Measurements from ENCODE around the gene SLC43A1. TPM values are rescaled to one million over a fixed set of nuclear protein-coding genes. Genes with fewer than 3 reads are reported as not detected.

The SLC43A1 gene
- total RNA-seq, 1 donor from 2014 or later = 1.00 TPM

DNA sequence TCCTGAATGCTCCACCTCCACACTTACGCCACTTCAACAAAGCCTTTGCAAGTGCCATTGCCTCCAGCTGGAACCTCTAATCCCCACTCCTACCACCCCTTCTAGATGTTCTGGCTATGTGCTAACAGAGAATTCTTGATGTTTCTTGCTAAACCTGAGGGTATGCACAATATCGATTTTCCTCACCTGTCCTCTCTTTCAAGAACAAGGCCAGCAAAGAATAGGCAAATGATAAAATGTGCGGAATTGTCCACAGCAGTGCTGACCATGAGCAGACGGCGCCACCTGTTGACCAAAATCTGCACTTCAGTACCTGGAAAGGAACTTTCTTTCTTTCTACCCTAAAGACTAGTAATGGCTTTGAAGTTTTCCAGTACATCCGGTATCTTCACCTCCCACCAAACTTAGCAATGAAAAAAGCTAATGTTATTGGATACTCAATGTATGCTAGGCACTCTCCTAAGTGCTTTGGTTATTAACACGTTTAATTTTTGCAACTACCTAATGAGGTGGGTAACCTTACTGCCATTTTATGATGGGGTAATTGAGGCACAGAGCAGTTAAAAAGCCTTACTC, 11.6 kb upstream of the SLC43A1 start:
- ATAC-seq = no peak

DNA sequence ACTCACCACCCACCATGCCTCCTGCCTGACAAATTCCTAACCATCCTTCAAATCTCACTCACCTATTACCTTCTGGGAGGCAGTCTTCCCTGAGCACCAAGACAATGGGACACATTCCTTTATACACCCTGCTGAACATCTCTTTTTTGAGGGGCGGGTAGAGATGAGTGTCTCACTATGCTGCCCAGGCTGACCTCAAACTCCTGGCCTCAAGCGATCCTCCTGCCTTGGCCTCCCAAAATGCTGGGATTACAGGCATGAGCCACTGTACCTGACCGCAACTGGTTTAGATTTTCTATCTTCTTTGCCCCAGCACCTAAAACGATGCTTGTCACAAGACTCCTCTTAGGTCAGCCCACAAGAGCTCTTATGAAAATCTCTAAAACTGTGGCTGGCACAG, 7.9 kb upstream of the SLC43A1 start:
- no peak for ATAC-seq

DNA sequence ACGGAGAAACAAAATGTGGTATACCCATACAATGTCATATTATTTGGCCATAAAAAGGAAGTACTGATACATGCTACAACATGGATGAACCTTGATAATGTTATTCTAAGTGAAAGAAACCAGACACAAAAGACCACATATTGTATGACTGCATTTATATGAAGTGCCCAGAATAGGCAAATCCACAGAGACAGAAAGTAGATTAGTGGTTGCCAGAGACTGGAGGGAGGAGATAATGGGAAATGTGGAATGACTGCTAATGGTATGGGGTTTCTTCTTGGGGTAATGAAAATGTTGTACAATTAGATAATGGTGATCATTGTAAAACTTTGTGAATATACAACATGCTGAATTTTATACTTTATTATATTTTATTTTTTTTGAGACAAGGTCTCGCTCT, 5.6 kb upstream of the SLC43A1 start:
- no peak for ATAC-seq

DNA sequence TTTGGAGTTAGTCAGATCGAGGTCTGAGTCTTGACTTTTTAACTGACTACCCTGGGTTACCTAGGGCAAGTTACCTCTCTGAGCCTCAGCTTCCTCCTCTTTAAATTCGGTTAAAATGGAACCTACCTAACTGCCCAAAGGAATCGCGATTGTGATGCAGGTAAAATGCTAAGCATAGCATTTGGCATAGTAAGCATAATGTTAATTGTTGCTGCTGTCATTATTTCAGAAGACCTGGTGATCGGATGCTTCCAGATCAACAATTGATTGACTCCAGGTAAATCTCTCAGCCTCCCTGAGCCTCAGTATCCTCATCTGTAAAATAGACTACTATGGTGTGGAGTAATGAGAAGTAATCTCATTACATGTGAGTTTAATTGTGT, 550 bp upstream of the SLC43A1 start:
- no peak for ATAC-seq

DNA sequence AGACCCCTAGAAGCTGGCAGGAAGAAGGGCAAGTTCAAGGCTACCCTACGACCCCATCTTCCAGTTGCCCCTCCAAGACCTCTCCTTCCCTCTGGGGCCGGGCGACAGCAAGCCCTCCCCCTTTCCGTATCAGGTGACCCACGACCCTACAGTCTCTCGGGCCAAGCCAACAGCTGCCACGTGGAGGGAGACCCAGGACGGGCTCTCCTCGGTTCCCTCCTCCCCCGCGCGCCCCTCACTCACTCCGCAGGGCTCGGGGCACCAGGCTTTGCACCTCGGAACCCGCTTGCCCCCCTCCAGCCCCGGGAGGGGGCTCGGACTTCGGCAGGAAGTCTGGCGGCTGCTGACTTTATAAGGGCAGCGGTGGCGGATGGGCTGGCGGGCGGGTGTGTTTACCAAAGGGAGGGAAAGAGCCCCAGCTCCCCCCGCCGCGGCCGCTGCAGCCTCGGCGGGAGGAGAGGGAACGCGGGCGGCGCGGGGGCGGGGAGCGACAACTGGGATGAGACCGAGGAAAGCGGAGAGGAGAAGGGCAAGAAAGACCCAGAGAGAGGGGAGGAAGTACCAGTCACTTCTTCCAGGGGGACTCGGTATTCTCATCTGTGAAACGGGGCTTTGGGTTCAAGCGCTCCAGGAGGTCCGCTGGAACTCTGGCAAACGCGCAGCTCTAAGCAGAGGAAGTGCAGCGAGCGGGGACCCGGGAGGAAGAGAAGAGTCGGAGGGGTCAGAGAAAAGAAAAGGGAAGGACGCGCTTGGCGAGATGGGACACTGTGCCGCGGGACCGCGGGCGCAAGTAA, 767 bp downstream of the SLC43A1 start:
- ATAC-seq = peak; percentile 24

DNA sequence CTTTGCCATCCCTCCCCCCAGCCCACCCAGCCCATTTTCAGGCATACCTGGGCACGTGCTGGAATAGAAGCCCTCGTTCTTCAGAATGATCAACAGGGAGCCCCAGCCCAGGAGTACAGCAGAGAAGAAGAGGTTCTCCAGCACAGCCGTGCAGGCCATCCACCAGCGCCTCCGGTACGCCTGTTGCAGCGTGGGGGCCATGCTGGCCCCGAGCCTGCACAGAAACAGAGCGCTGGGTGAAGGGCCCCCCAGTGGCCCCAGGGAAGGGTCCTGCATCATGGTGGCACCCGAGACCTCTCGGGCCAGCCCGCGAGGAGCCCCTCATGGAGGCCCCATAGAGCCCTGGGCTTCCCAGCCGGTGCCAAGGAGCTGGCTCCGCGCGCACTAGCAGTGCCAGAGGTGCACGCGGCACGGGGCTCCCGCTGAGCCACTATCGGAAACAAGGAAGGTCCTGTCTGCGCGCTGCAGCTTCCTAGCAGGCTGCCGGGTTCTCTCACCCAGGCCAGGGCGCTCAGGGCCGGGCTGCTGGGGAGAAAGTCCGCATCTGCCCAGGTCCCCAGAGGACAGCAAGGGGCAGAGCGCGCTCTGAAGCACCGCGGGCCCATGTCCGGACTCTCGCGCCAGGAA, 1.5 kb downstream of the SLC43A1 start:
- ATAC-seq = peak; percentile 47

DNA sequence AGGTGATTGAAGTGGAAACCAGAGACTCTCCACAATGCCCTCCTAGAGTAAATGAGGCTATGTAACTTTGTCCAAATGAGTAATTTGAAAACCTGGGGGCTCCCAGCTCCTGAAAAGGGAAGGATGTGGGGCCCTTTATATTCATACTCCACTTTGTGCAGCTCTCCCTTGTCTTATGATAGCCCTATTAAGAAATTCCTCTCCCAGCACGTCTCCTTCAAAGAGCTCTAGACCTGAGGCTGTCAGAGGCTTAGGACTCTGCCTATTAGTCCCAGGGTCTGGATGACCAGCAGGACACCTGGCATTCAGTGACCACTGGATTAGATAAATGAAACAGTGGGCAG, 2.1 kb downstream of the SLC43A1 start:
- ATAC-seq = no peak

DNA sequence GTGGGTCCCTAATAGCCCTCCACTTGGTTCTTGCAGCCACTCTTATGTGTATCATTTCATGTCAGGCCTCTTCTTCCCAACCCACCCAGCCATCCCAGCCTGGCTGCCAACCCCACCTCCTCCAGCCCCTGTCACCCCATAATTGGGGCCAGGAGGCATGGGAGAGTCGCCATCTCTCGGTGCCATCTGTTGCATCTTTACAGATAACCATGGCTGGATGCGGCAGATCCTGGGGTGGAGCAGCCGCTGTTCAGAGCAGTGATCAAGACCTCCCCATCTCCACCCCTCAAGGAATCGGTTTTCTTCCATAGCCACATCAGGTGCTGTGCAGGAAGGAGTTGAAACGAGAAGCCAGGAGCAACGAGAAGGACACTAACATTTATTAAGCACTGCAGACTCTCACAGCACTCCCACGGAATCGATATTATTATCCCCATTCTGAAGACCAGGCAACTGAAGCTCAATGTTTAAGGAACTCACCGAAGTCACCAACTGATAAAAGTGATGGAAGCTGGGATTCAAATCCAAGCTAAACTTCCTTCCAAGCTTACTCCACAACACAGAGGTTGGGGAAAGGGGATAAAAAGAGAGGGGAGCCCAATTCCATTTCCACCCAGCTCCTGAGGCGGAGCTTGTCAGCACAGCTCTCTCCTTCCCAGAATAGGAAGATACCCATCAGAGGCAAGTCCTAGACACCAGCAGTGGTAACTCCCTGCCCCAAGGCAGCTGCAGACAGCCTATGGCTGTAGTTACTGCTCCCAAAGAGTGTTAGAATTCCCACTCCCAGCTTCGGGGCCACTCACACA, 2.7 kb downstream of the SLC43A1 start:
- no peak for ATAC-seq

DNA sequence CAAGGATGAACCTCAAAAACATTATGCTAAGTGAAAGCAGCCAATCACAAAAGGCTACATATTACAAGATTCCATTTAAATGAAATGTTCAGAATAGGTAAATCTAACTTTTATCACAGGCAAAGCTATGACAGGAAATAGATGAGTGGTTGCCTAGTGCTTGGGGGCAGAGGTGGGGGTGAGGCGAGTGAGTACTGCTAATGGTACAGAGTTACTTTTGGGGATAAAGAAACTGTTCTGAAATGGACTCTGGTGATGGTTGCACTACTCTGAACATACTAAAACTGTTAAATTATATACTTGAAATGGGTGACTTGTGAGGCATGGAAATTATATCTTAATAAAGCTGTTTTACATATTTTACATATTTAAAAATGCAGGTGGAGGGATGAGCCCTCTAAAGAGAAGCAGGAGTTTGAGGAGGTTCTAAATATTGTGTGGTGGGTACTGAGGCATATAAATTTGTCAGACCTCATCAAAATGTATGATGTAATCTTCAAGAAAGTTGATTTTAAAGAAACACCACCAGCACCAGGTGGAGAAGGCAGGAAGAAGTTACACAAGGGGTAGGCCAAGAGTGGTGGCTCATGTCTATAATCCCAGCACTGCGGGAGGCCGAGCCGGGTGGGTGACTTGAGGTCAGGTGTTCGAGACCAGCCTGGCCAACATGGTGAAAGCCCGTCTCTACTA, 3.6 kb downstream of the SLC43A1 start:
- no peak for ATAC-seq

DNA sequence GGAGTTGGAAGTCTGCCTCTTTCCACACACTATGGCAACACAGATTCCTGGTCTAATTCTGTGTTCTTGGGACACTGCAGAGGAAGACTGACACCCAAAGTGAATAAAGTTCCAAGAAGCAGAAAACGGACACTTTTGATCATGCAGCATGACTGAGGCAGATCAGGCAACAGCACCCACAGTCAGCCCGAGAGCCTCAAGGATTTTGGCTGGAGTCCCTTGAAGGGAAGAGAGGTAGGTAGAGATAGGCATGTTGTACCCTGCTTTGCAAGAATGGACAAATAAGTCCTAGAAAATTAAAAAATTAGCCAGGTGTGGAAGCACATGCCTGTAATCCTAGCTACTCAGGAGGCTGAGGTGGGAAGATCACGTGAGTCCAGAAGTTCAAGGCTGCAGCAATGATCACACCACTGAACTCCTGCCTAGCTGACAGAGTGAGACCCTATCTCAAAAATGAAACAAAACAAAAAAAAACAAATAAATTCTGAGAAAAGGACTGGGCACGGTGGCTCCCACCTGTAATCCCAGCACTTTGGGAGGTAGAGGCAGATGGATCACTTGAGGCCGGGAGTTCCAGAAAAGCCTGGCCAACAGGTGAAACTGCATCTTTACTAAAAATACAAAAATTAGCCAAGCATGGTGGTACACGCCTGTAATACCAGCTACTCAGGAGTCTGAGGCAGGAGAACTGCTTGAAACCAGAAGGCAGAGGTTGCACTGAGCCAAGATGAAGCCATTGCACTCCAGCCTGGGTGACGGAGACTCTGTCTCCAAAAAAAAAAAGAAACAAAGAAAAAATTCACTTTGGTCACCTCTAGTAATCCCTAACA, 6.9 kb downstream of the SLC43A1 start:
- ATAC-seq = no peak

DNA sequence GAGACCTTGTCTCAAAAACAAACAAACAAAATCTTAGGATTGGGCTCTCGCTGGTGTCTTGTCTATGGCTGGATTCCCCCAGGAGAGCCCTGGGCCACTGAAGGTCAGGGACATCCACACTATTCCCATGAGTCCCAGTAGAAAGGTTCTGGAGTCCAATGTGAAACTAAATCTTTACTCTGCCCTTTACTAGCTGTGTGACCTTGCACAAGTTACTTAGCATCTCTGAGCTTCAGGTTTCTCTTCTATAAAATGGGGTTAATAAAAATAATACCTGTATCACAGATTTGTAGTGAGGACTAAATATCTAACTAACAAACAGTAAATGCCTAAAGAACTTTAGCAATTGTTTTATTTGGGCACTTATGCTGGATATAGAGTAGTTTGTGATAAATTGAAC, 9.0 kb downstream of the SLC43A1 start:
- no peak for ATAC-seq

DNA sequence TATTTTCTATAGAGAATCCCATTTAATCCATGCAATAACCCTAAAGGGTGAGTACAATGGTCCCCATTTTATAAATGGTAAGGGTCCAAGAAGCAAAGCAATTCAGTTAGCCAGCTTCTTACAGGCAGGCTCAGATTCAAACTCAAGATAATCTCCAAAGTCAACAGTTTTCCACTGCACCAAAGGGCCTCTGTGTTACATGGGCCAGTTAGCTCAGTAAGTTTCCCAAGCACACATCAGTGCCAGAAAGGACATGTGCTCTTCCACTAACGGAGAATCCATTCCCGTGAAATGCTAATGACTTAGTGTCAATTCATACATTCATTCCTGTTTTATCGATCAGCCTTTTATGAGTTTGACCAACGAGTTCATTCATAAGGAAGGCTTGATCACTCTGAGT, 11.0 kb downstream of the SLC43A1 start:
- no peak for ATAC-seq

DNA sequence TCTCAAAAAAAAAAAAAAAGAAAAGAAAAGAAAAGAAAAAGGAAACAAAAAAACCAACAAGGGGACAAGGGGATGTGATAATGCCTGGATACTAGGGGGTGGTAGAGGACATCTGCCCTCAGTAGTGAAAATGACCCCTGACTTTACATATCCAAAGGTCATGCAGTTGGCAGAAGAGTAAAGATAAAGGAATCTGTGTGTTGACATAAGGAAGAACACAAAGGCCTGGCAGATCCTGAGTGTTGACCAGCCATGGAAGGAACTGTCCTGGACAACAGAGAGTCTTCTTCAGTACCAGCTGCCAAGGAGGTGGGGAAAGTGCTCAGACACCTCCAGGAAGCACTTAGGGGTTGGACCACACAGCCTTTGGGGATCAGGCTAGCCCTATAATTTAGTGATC, 12.6 kb downstream of the SLC43A1 start:
- ATAC-seq = no peak

DNA sequence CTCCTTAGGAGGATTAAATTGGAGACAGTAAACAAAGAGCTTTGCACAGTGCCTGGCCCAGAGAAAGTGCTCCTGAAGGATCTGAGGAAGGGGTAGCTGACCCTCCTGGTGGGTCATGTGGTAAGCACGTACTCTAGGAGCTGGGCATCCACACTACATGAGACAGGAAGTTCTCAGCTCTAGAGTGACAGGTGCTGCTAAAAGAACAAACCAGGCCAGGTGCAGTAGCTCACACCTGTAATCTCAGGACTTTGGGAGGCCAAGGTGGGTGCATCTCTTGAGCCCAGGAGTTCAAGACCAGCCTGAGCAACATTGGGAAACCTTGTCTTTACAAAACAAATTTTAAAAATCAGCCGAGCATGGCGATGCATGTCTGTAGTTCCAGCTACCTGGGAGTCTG, 13.1 kb downstream of the SLC43A1 start:
- ATAC-seq = no peak

DNA sequence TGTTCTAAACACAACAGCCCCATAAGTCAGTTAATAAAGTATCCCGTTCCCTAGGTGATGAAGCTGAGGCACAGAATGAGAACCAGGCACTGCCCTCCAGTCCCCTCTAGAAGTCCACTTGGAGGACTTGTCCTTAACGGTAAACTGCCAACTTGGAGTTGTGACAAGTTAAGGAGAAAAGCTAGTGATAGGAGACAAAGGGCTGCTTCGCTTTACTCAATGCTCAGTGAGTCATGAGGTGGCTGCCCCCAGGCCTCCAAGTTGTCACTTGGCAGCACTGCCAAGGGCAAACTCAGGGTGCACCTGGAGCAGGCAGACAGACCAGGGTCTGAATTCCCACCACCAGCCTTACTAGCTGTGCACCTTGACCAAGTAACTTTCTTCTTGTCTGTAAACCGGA, 13.5 kb downstream of the SLC43A1 start:
- ATAC-seq = no peak

DNA sequence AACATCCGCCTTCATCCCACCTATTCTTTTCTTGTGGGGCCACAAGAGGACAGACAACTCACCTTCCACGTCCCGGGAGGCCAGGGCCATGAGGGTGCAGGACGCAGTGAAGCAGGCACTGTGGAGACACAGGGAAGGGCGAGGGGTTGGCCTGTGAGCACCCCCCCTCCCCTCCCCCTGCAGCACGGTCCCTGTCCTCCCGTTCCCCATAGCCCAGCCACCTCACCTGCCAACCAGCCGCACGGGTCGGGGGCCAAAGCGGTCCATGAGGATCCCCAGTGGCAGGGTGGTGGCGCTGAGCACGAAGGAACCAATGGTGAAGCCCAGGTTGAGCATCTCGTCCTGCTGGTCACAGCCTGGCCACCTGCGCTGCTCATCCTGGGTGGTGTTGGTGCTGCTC, 14.6 kb downstream of the SLC43A1 start:
- no peak for ATAC-seq

DNA sequence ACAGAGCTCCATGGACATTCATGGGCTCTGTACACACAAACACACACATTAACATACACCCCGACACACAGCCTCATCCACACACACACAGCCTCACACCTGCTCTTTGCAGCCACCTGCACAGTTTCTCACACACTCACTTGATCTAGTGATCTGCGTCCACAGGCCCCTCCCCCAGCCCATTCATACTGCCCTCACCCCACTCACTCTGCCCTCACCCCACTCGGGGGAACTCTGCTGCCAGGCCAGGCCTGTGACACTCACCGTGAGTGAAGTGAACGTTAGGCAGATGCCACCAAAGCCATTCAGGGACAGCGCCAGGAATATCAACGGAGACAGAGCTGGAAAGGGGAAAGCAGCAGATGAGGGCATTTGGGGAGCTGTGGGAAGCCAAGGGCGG, 15.0 kb downstream of the SLC43A1 start:
- no peak for ATAC-seq

DNA sequence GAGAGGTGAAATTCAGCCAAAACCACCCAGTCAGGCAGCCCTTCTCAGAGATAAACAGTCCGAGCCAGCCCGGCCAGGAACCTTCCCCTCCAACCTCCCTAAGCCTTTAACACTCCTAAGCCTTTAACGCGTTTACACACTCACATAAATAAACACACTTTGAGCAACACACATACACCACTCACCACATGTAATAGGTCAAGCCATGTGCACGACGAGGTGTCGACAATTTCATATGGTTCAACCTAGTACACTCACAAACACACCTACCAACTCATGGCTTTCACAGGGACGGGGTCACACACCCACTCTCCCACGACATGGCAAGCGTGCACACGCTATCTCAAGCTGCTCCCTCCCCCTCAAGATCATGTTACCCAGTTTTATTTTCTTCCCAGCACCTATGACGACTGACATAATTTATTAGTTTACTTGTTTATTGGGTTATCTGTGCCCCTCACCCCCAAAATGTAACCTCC, 15.5 kb downstream of the SLC43A1 start:
- ATAC-seq = no peak

DNA sequence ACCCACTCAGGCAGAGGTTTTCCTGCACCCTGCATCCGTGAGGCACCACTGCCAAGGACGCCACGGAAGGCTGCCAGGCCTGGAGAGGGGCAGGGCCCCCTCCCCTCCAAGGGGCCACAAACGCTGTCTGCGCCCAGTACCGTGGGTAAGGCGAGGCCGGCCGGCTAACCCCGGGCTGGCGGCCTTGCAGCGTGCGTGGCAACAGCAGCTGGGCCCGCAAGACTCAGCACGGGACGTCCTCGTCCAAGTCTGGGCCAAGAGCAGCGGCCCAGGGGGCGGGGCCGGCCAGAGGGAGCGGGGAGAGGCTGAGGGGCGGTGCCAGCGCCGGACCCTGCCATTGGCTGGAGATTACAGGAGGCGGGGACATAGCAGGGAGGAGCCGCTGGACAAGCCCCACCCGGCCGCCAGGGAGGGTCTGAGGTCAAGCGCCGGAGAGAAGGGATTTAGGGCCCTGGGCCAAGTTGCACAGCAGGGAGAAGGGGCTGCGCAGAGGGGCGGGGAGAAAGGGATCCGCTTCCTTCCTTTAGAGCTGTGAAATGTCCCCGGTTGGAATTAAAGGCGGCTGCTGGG, 16.0 kb downstream of the SLC43A1 start:
- ATAC-seq = peak; percentile 94

DNA sequence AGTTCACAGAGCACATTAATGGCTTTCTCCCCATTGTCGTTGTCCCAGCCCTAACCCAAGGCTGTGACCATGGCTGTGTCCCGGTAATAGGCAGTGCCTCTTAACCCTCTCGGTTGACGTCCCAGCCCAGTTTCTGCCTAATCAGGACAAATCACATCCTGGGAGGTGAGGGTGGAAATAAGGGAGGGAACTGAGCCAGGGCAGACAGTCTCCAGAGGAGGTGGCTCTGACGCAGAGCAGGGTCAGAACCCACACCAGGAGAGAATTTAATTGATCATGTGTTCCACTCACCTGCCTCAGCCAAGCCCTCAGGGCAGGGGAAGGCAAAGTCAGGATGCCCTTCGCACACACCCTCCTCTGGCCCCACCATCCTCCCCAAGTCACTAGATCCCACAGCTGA, 17.0 kb downstream of the SLC43A1 start:
- ATAC-seq = no peak

All from esophagus mucosa (tissue), 1 donor.